Gastrocnemius medialis (tissue), 4 donors: ENCODE measurements around the gene SHCBP1L.

Source experiments
- POLR2A ChIP-seq, 2 donors: fragments of 450-650 bp; IDR thresholded peaks; one replicate each; pipeline ENCODE4 v1.6.1; 2017; ENCODE audit warnings: antibody characterized with exemption in 2 of 2, mild to moderate bottlenecking in 2 of 2, moderate library complexity in 2 of 2
- TF ChIP-seq, protein P1 (sequence below), 5 experiments: fragments of 450-650 bp in 3 of 5; fragments of 200-600 bp in 2 of 5; sonication (generic) in 2 of 5; IDR thresholded peaks in 4 of 5; conservative IDR thresholded peaks in 1 of 5; 1 replicate in 4 of 5; 2 replicates in 1 of 5; pipeline ENCODE4 v1.5.1; 2016 to 2019; ENCODE audit warnings: antibody characterized with exemption in 5 of 5, mild to moderate bottlenecking in 3 of 5, moderate library complexity in 3 of 5

DNA sequence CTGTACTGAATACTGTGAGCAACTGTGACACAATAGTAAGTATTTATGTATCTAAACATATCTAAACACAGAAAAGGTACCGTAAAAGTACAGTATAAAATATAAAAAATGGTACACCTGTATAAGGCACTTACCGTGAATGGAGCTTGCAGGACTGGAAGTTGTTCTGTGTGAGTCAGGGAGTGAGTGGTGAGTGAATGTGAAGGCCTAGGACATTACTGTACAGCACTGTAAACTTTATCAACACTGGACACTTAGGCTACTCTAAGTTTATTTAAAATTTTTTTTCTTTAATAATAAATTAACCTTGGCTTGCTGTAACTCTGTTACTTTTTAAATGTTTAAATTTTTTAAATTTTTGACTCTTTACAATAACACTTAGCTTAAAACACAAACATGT, 24.5 kb upstream of the SHCBP1L start:
- TF ChIP-seq, protein P1, sequence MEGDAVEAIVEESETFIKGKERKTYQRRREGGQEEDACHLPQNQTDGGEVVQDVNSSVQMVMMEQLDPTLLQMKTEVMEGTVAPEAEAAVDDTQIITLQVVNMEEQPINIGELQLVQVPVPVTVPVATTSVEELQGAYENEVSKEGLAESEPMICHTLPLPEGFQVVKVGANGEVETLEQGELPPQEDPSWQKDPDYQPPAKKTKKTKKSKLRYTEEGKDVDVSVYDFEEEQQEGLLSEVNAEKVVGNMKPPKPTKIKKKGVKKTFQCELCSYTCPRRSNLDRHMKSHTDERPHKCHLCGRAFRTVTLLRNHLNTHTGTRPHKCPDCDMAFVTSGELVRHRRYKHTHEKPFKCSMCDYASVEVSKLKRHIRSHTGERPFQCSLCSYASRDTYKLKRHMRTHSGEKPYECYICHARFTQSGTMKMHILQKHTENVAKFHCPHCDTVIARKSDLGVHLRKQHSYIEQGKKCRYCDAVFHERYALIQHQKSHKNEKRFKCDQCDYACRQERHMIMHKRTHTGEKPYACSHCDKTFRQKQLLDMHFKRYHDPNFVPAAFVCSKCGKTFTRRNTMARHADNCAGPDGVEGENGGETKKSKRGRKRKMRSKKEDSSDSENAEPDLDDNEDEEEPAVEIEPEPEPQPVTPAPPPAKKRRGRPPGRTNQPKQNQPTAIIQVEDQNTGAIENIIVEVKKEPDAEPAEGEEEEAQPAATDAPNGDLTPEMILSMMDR (IDR thresholded peaks at IDR 0.05 in 4 of 5, conservative IDR thresholded peaks at IDR 0.05 in 1 of 5): no peak
- TF ChIP-seq POLR2A (IDR thresholded peaks at IDR 0.05): no peak
